AG10803 (cell line): ENCODE results near the gene SF3B6.

Experiments
- DNase-seq: peaks from one replicate; pipeline ENCODE4 v3.0.0; 2010; ENCODE audit warnings: low read depth
- H3K4me3 ChIP-seq: 2 replicates; pipeline ENCODE4 v1.5.1; 2011; ENCODE audit warnings: mild to moderate bottlenecking, low read length, control low read depth
- TF ChIP-seq, protein P1 (sequence below): conservative IDR thresholded peaks from 2 replicates; pipeline ENCODE4 v1.5.1; 2011; ENCODE audit warnings: mild to moderate bottlenecking, low read length, control low read depth, inconsistent platforms

SF3B6 gene

DNA sequence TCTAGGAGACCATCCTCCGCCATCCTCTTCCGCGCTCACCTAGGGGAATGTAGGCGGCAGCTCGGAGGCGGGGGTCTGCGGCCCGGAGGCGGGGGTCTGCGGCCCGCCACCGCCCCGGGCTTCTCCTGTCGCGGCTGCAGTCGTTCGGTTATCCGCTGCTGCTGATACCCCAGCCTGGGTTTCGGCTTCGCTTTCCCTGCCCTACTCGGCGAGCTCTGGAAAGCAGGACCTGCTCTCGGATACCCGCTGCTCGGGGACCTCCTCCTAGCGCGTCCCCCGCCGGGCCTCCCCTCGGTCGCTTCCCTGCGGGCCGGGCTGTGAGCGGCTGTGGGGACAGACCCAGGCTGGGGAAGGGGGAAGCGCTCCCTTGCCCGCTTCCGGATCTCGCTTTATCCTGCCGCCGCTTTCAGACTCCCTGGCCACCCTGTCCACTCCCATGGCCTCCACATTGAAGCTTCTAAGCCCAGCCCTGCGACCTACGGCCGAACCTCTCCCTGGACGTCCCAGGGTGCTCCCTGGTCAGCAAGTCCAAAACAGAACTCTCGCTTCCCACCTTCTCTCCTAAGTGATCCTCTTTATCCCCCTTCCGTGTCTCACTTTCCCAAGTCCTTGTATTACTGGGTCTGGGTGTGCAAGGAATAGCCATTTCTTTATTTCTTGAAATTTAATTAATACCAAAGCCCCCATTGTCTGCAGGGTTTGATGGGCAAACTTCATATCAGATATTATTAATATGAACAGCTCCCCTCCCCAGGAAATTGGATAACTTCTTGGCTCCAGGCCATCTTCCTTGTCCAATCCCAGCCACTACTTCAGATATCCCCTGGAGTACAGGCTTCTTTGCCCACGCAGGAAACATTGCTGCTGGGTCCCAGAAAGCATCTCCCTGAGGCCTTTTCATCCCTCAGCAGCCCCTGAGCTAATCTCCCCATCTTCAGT is 25.8 kb downstream of the SF3B6 start:
- TF ChIP-seq, protein P1, sequence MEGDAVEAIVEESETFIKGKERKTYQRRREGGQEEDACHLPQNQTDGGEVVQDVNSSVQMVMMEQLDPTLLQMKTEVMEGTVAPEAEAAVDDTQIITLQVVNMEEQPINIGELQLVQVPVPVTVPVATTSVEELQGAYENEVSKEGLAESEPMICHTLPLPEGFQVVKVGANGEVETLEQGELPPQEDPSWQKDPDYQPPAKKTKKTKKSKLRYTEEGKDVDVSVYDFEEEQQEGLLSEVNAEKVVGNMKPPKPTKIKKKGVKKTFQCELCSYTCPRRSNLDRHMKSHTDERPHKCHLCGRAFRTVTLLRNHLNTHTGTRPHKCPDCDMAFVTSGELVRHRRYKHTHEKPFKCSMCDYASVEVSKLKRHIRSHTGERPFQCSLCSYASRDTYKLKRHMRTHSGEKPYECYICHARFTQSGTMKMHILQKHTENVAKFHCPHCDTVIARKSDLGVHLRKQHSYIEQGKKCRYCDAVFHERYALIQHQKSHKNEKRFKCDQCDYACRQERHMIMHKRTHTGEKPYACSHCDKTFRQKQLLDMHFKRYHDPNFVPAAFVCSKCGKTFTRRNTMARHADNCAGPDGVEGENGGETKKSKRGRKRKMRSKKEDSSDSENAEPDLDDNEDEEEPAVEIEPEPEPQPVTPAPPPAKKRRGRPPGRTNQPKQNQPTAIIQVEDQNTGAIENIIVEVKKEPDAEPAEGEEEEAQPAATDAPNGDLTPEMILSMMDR = no peak
- peak overlapping the region; percentile 64 for H3K4me3 ChIP-seq
- DNase-seq = peak; percentile 3

DNA sequence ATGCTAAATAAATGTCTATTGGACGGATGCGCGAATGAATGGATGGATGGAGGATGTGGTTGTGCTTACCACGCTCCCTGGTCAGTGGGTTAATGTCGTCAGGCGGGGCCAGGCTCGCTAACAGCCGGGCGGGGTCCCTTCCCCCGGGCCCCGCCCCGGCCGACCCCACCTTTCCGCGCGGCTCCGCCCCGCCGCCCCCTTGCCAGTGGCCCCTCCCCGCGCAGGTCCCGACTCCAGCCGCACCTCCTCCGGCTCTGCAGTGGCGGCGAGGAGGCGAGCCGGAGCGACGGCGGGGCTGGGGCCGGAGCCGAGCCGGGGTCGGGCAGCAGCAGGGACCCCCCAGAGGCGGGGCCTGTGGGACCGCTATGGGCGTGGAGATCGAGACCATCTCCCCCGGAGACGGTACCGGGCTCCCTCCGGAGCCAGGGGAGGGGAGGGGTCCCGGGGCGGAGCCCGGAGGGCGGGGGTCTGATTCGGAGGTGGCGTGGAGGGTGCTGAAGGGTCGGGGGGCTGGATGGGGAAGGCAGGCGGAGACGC is 26.6 kb downstream of the SF3B6 start, which contains the start of gene FKBP1B:
TSS of gene FKBP1B (plus strand) at position 257 of the 537 bp plus-strand sequence. CDS start at position 366, 109 bp downstream.
- H3K4me3 ChIP-seq = peak within 1 kb of the TSS; percentile 64
- TF ChIP-seq, protein P1 = no peak
- peak; percentile 18 for DNase-seq

DNA sequence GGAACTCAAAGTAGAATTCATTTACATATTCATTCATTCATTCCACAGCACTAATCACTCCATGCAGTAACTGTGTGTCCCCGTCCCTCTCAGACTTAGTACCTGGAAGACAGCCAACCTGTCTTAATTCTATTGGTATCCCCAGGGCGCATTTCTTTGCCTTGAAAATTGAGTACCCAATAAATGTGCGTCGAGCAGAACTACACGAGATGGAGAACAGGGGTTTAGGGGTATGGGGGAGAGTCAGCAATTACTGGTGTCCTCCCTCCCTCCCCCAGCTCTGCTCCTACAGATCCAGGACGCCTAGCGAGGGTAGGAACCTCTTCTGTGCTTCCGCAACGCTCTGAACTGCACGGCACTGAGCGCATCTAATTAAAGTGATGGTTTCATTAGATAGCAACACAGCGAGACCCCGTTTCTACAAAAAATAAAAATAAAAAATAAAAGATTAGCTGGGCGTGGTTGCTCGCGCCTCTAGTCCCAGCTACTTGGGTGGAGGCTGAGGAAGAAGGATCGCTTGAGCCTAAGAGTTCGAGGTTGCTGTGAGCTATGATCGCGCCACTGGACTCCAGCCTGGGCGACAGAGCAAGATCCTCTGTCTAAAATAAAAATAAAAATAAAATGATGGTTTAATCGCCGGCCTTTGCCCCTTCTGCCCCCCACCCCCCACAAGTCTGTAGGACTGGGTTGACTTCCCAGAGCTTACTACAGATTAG is 27.2 kb downstream of the SF3B6 start:
- H3K4me3 ChIP-seq = peak overlapping the region; percentile 64
- no peak for DNase-seq
- TF ChIP-seq, protein P1 = no peak

DNA sequence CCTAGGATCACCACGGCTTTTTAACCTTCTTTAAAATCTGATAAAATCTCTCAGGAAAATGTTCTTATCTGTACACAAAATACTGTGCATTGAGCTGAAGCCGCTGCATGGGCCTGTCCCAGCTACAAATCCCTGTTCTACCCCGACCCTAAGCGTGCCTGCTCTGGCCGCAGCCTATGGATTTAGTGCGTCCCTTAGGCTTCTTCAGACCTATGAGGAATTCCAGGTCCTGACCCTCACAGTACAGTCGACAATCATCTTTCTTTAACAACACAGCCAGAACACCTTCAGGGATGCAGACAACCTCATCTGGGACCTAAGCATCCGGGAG is 28.5 kb downstream of the SF3B6 start:
- TF ChIP-seq, protein P1 = no peak
- 0 out of 2 replicates have a peak overlapping the region, but pooled peaks have one; percentile 1 for H3K4me3 ChIP-seq
- no peak for DNase-seq

DNA sequence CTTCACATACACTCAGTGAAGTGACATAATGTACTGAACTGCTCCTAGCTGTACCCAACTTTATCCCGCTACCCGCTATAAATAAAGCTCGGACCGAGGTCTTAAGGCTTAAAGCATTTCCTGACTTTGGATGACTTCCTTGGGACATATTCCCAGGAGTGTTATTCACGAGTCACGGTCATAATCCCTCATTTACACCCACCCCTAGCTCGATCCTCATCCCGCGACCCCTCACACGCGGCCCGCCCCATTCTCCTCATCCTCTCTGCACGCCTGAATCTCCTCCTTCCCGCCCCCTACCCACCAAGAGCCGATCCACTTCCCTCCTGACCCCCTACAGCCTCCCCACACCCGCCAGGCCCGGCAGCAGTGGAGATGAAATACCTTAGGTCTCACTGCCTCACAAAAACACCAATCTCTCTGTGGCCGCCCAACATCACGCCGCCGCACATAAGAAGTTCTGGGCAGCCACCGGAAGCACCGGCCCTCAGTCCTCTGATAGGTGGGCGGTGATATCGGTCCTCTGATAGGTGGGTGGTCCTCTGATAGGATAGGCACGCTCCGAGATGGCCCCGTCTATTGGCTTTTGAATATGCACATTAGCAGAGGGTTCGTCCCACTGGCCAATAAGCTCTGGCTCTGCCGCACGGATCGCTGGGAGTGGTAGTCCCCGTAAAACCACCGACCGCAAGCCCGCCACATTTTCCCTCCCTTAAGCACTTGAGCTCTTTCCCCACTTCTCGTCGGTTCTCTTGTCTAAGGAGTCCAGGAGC is 29.0 kb downstream of the SF3B6 start, which contains the start of gene WDCP:
TSS of gene WDCP (minus strand) at position 462 of the 773 bp plus-strand sequence. CDS start 7,897 bp downstream, outside the sequence.
- peak; percentile 98 for DNase-seq
- TF ChIP-seq, protein P1 = no peak
- peak within 1 kb of the TSS; percentile 82 for H3K4me3 ChIP-seq

DNA sequence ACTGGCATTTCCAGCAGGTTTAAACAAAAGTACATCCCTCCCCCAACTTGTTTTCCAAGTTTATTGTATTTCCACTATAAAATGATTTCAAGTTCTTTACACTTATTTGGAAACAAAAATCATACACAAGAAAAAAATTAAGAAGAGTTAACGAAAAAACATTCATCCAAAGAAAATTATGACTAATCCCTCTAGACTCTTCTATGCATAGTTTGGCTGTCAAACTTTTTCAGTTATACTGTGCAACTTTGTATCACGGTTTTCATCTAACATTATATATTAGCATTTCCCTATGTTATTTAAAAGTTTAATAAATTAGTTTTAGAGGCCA is 29.6 kb downstream of the SF3B6 start:
- peak; percentile 8 for DNase-seq
- TF ChIP-seq, protein P1 = no peak
- peak overlapping the region; percentile 82 for H3K4me3 ChIP-seq
